ENCODE results near the gene PEMT.

PEMT gene

DNA sequence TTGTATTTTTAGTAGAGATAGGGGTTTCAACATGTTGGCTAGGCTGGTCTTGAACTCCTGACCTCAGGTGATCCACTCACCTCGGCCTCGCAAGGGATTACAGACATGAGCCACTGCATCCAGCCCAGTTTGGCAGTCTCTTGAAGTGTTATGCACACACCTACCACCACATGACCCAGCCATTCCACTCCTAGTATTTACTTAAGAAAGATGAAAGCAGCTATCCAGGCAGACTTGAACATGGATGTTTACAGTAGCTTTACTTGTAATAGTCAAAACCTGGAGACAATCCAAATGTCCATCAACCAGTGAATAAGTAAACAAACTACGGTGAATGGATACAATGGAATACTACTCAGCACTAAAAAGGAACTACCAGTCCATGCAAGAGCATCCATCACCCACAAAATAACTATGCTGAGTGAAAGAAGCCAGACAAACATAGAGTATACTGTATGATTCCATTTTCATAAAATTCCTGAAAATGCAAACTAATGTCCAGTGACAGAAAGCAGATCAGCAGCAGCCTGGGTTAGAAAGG lies 57.5 kb downstream of the PEMT start:
- Histone ChIP-seq H3K9me3 (ENCODE audit: control insufficient read depth, low read length) (no peaks in the 10 kb centered on the region), H3K27me3 (ENCODE audit: control insufficient read depth, insufficient read depth, low read length) (no peaks in the 10 kb centered on the region), H3K36me3 (ENCODE audit: control insufficient read depth, insufficient read depth, low read length) (no peaks in the 10 kb centered on the region), H3K4me1 (ENCODE audit: control insufficient read depth, insufficient read depth, low read length) (peaks cover 48% of the 10 kb centered on the region), H3K4me3 (ENCODE audit: low read length) (no peak overlapping the region), H3K9ac (ENCODE audit: low read length) (no peak overlapping the region)

DNA sequence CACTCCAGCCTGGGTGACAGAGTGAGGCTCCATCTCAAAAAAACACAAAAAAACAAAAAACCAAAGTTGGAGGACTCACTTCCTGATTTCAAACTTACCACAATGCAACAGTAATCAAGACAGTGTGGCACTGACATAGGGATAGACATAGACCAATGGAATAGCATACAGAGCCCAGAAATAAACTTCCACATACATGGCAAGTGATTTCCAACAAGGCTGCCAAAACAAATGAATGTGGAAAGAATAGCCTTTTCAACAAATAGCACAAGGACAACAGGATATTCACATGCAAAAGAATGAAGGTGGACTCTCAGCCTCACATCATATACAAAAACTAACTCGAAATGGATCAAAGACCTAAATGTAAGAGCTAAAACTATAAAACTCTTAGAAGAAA lies 58.5 kb downstream of the PEMT start:
- no peaks in the 10 kb centered on the region for H3K9me3 ChIP-seq (ENCODE audit: control insufficient read depth, low read length)
- H3K36me3 ChIP-seq (ENCODE audit: control insufficient read depth, insufficient read depth, low read length), result no peaks in the 10 kb centered on the region
- no peaks in the 10 kb centered on the region for H3K27me3 ChIP-seq (ENCODE audit: control insufficient read depth, insufficient read depth, low read length)
- no peak overlapping the region for H3K4me3 ChIP-seq (ENCODE audit: low read length)
- no peak overlapping the region for H3K9ac ChIP-seq (ENCODE audit: low read length)
- peaks cover 47% of the 10 kb centered on the region for H3K4me1 ChIP-seq (ENCODE audit: control insufficient read depth, insufficient read depth, low read length)

DNA sequence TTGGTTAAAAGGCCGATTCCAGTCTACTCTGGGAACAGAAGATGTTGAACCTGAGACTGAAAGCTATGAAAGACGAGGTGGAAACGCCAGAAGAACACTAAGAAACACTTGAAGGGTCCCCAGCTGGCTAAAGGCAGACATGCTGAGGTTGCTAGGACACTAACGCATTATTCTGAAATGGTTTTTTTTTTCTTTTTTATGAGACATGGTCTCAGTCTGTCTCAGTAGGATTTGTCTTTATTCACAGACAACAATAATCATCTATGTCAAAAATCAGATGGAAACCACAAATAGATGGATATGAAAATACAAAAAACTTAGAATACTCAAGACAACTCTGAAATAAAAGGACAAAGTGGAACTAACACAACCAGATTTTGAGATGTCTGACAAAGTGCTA lies 60.4 kb downstream of the PEMT start:
- H3K9ac ChIP-seq (ENCODE audit: low read length), result no peak overlapping the region
- H3K9me3 ChIP-seq (ENCODE audit: control insufficient read depth, low read length), result no peaks in the 10 kb centered on the region
- H3K4me3 ChIP-seq (ENCODE audit: low read length), result no peak overlapping the region
- H3K27me3 ChIP-seq (ENCODE audit: control insufficient read depth, insufficient read depth, low read length), result no peaks in the 10 kb centered on the region
- no peaks in the 10 kb centered on the region for H3K36me3 ChIP-seq (ENCODE audit: control insufficient read depth, insufficient read depth, low read length)
- peaks cover 36% of the 10 kb centered on the region for H3K4me1 ChIP-seq (ENCODE audit: control insufficient read depth, insufficient read depth, low read length)

DNA sequence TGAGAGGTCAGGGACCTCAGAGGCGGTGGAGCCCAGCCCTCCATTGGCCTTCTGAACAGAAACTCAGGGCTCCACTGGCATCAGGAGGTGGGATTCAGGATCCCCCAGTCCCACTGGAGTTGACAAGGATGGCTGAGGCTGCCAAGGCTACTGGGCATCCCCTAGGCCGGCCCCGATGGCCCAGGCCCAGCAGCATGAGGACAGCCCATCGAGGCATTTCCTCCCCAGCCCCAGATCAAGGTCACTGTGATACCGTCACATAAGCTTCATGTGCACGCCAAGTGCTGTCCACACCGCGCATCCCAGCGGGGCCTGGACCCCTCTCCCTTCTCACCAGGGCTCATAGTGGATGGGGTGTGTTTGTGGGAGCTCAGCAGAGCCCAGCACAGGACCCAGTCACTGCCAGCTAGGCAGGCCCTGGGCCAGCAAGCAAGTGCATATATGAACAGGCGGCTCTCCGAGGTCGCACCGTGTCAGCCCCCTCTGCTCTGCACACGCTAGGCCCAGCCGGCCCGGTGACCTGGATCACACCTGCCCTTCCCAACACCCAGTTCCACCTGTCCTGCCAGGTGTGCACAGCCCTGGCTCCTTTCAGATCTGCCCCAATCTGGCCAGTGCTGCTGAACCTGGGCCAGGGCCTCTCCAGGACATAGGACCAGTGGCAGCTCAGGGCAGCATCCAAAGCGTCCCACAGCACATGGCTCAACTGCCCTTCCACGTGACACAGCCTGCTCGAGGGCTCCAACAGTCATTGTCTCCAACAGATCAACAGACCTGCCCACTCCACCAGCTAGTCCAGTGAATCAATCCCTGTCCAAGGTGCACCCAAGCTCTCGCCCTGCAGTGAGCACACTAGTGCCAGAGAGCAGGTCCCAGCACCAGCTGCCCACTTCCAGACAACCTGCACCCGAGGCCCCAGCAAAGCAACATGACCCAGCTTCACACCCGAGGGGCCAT lies 62.5 kb downstream of the PEMT start:
- H3K4me3 ChIP-seq (ENCODE audit: low read length), result no peak overlapping the region
- H3K36me3 ChIP-seq (ENCODE audit: control insufficient read depth, insufficient read depth, low read length), result no peaks in the 10 kb centered on the region
- no peaks in the 10 kb centered on the region for H3K9me3 ChIP-seq (ENCODE audit: control insufficient read depth, low read length)
- peaks cover 45% of the 10 kb centered on the region for H3K4me1 ChIP-seq (ENCODE audit: control insufficient read depth, insufficient read depth, low read length)
- H3K9ac ChIP-seq (ENCODE audit: low read length), result no peak overlapping the region
- H3K27me3 ChIP-seq (ENCODE audit: control insufficient read depth, insufficient read depth, low read length), result no peaks in the 10 kb centered on the region

DNA sequence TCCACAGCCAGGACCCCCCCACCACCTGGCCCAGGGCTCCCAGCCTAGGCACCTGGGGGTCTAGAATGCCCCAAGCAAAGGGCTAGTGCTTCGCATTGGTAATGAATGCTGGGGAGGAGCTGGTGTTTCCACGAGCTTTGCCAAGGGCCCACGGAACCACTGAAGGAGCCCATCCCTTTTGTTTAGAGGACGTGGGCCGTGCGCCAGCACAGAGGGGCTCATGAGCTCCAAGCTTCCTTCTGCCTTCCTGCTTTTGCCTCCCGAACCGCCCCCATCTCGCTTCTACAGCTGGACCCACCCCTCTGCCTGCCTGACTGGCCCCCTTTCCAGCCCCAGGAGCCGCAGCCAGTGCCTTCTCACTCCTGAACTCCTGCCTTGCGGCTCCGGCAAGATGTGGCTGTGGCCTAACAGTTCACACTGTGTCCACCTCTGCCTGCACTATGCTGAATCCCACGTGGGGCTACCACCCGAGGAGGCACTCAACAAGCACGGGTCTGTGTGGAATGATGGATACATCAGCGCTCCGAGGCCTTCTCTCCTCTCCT lies 63.5 kb downstream of the PEMT start:
- Histone ChIP-seq H3K36me3 (ENCODE audit: control insufficient read depth, insufficient read depth, low read length) (no peaks in the 10 kb centered on the region), H3K4me1 (ENCODE audit: control insufficient read depth, insufficient read depth, low read length) (peaks cover 48% of the 10 kb centered on the region), H3K9me3 (ENCODE audit: control insufficient read depth, low read length) (no peaks in the 10 kb centered on the region), H3K9ac (ENCODE audit: low read length) (no peak overlapping the region), H3K4me3 (ENCODE audit: low read length) (no peak overlapping the region), H3K27me3 (ENCODE audit: control insufficient read depth, insufficient read depth, low read length) (no peaks in the 10 kb centered on the region)

DNA sequence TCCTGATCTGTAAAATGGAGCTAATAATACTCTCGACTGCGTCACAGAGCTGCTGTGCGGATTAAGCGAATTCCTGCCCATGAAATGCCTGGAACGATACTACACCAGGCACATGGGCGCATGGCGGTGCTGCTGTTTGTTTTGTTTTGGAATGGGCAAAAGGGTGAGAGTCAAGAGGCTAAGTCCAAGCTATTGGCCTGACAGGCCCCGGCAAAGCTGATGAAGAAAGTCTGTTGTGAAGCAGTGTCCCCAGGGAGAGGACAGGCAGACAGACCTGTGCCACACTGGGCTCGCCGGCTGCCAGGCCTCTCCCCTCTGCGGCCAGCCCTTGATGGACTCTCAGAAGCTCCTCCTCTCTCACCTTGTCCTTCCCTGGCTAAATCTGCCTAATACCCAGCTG lies 64.0 kb downstream of the PEMT start:
- Histone ChIP-seq H3K4me3 (ENCODE audit: low read length) (no peak overlapping the region), H3K27me3 (ENCODE audit: control insufficient read depth, insufficient read depth, low read length) (no peaks in the 10 kb centered on the region), H3K9me3 (ENCODE audit: control insufficient read depth, low read length) (no peaks in the 10 kb centered on the region), H3K36me3 (ENCODE audit: control insufficient read depth, insufficient read depth, low read length) (no peaks in the 10 kb centered on the region), H3K9ac (ENCODE audit: low read length) (no peak overlapping the region), H3K4me1 (ENCODE audit: control insufficient read depth, insufficient read depth, low read length) (peaks cover 46% of the 10 kb centered on the region)

DNA sequence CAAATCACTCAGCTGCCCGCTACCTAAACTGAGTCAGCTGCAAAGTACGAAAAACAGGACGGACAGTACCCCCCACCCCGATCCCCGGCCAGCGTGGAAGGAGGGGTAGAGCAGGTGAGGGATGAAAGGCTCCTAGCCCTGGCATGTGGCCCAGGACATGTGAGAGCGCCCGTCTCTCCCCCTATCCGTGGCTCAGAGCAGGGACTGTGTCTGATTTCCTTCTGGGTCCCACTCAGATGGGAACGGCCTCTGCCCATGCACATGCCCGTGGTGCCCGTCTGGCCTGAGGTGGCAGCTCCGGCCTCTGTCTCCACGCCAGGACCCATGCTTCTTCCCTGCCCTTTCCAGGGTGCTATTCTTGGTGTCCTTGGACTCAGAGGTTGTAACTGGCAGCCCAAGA lies 65.1 kb downstream of the PEMT start:
- Histone ChIP-seq H3K27me3 (ENCODE audit: control insufficient read depth, insufficient read depth, low read length) (no peaks in the 10 kb centered on the region), H3K4me1 (ENCODE audit: control insufficient read depth, insufficient read depth, low read length) (peaks cover 46% of the 10 kb centered on the region), H3K9me3 (ENCODE audit: control insufficient read depth, low read length) (no peaks in the 10 kb centered on the region), H3K9ac (ENCODE audit: low read length) (peak overlapping the region; percentile 58), H3K36me3 (ENCODE audit: control insufficient read depth, insufficient read depth, low read length) (no peaks in the 10 kb centered on the region), H3K4me3 (ENCODE audit: low read length) (no peak overlapping the region)

DNA sequence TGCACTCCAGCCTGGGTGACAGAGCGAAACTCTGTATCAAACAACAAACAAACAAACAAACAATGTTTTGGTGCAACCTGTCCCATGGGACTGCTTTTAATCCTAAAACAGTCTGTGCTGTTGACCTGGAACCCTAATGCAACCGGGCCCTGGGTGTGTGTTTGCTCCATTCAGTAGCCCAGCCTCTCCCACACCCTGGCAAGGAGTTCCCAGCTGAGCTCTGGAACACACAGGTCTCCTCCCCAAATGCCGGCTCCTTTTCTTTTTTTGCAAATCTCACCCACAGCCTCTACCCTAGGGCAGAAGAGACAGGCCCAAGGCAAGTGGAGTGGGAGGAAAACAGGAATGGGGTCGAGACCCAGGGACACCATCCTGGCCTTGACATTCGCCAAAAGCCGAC lies 65.6 kb downstream of the PEMT start:
- Histone ChIP-seq H3K4me1 (ENCODE audit: control insufficient read depth, insufficient read depth, low read length) (peaks cover 46% of the 10 kb centered on the region), H3K4me3 (ENCODE audit: low read length) (no peak overlapping the region), H3K36me3 (ENCODE audit: control insufficient read depth, insufficient read depth, low read length) (no peaks in the 10 kb centered on the region), H3K27me3 (ENCODE audit: control insufficient read depth, insufficient read depth, low read length) (no peaks in the 10 kb centered on the region), H3K9ac (ENCODE audit: low read length) (peak overlapping the region; percentile 58), H3K9me3 (ENCODE audit: control insufficient read depth, low read length) (no peaks in the 10 kb centered on the region)

DNA sequence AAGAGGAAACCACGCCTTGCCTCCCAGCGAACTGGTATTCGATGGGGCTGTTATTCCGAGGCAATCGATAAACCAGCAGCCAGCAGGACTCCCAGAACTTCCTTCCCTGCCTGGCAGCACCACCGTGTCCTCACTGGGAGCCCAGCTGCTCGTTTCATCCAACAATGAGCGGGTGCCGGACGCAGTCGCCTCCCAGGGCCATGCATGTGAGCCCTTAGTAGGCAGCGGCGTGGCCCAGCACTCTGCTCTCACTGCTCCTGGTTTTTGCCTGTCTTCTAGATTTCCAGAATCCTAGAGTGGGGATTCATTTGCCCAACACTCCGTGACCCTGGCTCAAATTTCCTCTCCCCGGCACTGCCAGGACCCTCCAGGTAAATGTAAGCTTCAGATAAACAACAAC lies 66.2 kb downstream of the PEMT start:
- H3K4me3 ChIP-seq (ENCODE audit: low read length), result no peak overlapping the region
- no peaks in the 10 kb centered on the region for H3K36me3 ChIP-seq (ENCODE audit: control insufficient read depth, insufficient read depth, low read length)
- peaks cover 46% of the 10 kb centered on the region for H3K4me1 ChIP-seq (ENCODE audit: control insufficient read depth, insufficient read depth, low read length)
- no peaks in the 10 kb centered on the region for H3K9me3 ChIP-seq (ENCODE audit: control insufficient read depth, low read length)
- no peaks in the 10 kb centered on the region for H3K27me3 ChIP-seq (ENCODE audit: control insufficient read depth, insufficient read depth, low read length)
- peak overlapping the region; percentile 20 for H3K9ac ChIP-seq (ENCODE audit: low read length)

DNA sequence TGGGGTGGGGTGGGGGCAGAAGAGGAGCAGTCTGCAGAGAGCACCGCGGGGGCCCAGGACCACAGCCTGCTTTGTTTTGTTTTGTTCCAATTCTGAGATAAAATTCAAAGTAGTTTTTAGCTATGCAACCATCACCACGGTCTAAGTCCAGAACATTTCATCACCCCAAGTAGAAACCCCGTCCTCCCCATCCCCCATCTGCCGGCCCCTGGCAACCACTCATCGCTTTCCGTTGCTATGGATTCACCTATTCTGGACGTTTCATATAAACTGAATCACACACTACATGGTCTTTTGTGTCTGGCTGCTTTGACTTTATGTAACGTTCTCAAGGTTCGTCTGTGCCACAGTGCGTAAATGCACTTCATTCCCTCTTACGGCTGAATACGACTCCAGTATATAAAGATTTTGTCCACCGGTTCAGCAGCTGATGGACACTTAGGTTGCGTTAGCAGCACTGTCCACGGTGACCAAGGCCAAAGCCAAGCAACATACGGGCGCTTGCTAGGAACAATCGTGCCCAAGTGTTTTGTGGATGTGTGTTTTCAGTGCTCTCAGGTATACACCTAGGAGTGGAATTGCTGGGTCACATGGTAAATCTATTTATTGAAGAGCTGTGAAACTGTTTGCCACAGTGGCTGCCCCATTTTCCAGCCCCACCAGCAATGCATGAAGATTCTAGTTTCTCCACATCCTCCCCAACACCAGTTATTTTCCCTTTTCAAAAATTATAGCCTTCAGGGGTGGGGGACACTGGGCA lies 67.6 kb downstream of the PEMT start:
- peaks cover 40% of the 10 kb centered on the region for H3K4me1 ChIP-seq (ENCODE audit: control insufficient read depth, insufficient read depth, low read length)
- H3K27me3 ChIP-seq (ENCODE audit: control insufficient read depth, insufficient read depth, low read length), result no peaks in the 10 kb centered on the region
- H3K9ac ChIP-seq (ENCODE audit: low read length), result no peak overlapping the region
- no peaks in the 10 kb centered on the region for H3K36me3 ChIP-seq (ENCODE audit: control insufficient read depth, insufficient read depth, low read length)
- H3K9me3 ChIP-seq (ENCODE audit: control insufficient read depth, low read length), result no peaks in the 10 kb centered on the region
- no peak overlapping the region for H3K4me3 ChIP-seq (ENCODE audit: low read length)

DNA sequence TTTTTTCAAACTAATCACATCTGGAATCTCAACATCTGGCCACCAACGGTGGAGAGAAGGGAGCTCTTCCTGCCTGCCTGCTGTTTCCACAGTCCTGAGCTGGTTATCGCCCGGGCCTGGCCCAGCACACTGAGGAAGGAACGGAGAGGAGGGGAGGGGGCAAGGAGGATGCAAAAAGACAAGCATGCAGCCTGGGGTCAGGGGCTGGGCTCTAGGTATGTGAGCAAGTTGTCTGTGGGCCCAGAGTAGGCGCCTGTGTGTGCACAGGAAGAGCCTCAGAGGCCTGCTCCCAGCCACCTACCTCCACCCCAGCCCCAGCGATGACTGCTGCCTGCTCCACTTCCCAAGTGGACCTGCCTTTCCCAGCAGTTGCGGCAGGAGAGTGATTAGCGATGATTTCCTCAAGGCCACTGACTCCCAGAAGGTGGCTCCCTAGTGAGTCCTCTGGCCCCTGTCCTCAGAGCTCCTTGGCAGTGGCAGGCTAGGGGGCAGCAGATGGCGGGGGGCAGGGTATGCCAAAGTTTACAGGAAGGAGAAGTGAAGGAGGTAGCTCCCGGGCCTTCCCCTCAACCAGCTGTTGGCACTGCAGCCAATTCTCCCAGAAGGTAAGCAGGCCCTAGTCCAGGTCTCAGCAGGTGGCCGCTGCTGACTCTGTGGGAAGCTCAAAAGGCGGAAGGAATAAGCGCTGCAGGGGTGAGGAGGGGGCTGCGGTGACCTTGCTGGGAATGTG lies 68.3 kb downstream of the PEMT start:
- no peaks in the 10 kb centered on the region for H3K27me3 ChIP-seq (ENCODE audit: control insufficient read depth, insufficient read depth, low read length)
- H3K4me3 ChIP-seq (ENCODE audit: low read length), result no peak overlapping the region
- H3K36me3 ChIP-seq (ENCODE audit: control insufficient read depth, insufficient read depth, low read length), result no peaks in the 10 kb centered on the region
- H3K4me1 ChIP-seq (ENCODE audit: control insufficient read depth, insufficient read depth, low read length), result peaks cover 36% of the 10 kb centered on the region
- no peaks in the 10 kb centered on the region for H3K9me3 ChIP-seq (ENCODE audit: control insufficient read depth, low read length)
- no peak overlapping the region for H3K9ac ChIP-seq (ENCODE audit: low read length)

All from mucosa of stomach (tissue), 1 donor.